Measurements from ENCODE around the gene ZBTB7C.
A peak's percentile ranks its signal among the peaks of the same experiment; 100 is the strongest.

The ZBTB7C gene

GRCh38 chr18:48136051-48136826 lies 272.9 kb downstream of the ZBTB7C start:
- DNase-seq (ENCODE audit: low read depth, low spot score) = no peak
- Histone ChIP-seq H3K4me1 (ENCODE audit: control insufficient read depth, insufficient read depth, low read length) (peaks cover 8% of the 10 kb centered on the region; the same call in 1 of the 2 replicates), H3K4me3 (ENCODE audit: low read length) (peak overlapping the region; percentile 61), H3K9me3 (ENCODE audit: control insufficient read depth, insufficient read depth, low read length) (no peaks in the 10 kb centered on the region), H3K36me3 (ENCODE audit: control insufficient read depth, insufficient read depth, low read length) (no peaks in the 10 kb centered on the region), H3K27me3 (ENCODE audit: control insufficient read depth, insufficient read depth, low read length) (peaks cover 23% of the 10 kb centered on the region), H3K27ac (ENCODE audit: low read length) (no peak overlapping the region)
- WGBS (ENCODE audit: insufficient coverage, insufficient read length) = no CpG with 5 or more reads among the region's 65 CpGs

DNA sequence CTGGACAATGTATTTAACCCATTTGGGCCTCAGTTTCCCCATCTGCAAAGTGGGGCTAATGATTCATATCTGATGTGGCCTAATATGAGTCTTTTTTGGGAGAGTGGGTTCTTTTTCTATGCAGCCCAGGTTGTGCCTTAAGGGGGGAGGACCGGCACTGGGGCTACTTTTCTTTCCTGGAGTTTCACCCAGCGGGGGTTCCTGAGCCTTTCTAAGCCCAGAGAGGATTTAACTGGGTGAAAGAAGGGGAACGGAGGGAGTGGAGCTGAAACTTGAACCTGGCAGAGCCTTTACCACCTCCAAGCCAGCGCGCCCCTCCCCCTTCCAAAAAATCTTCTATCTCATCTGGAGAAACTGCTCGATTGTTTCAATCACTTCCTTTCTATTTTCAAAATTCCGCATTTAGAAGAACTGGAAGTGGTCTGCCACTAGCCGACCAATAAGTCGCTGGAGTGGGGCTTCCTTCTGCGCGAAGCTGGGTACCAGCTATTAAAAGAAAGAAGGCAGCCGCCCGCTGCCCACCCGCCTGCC lies 273.7 kb downstream of the ZBTB7C start:
- H3K27me3 ChIP-seq (ENCODE audit: control insufficient read depth, insufficient read depth, low read length) = peaks cover 23% of the 10 kb centered on the region
- no peaks in the 10 kb centered on the region for H3K36me3 ChIP-seq (ENCODE audit: control insufficient read depth, insufficient read depth, low read length)
- peak overlapping the region; percentile 61; the same call in 1 of the 2 replicates for H3K4me3 ChIP-seq (ENCODE audit: low read length)
- DNase-seq (ENCODE audit: low read depth, low spot score) = no peak
- no CpG with 5 or more reads among the region's 14 CpGs for WGBS (ENCODE audit: insufficient coverage, insufficient read length)
- H3K27ac ChIP-seq (ENCODE audit: low read length) = no peak overlapping the region
- H3K4me1 ChIP-seq (ENCODE audit: control insufficient read depth, insufficient read depth, low read length) = peaks cover 7% of the 10 kb centered on the region; the same call in 1 of the 2 replicates
- no peaks in the 10 kb centered on the region for H3K9me3 ChIP-seq (ENCODE audit: control insufficient read depth, insufficient read depth, low read length)

GRCh38 chr18:48134609-48135008 lies 274.6 kb downstream of the ZBTB7C start:
- H3K27me3 ChIP-seq (ENCODE audit: control insufficient read depth, insufficient read depth, low read length) = peaks cover 23% of the 10 kb centered on the region
- H3K36me3 ChIP-seq (ENCODE audit: control insufficient read depth, insufficient read depth, low read length) = no peaks in the 10 kb centered on the region
- H3K9me3 ChIP-seq (ENCODE audit: control insufficient read depth, insufficient read depth, low read length) = no peaks in the 10 kb centered on the region
- no peak overlapping the region for H3K4me3 ChIP-seq (ENCODE audit: low read length)
- no peak overlapping the region for H3K27ac ChIP-seq (ENCODE audit: low read length)
- DNase-seq (ENCODE audit: low read depth, low spot score) = no peak
- peaks cover 8% of the 10 kb centered on the region; the same call in 1 of the 2 replicates for H3K4me1 ChIP-seq (ENCODE audit: control insufficient read depth, insufficient read depth, low read length)
- no CpG with 5 or more reads among the region's 5 CpGs for WGBS (ENCODE audit: insufficient coverage, insufficient read length)

GRCh38 chr18:48133671-48134251 lies 275.4 kb downstream of the ZBTB7C start:
- DNase-seq (ENCODE audit: low read depth, low spot score) = no peak

DNA sequence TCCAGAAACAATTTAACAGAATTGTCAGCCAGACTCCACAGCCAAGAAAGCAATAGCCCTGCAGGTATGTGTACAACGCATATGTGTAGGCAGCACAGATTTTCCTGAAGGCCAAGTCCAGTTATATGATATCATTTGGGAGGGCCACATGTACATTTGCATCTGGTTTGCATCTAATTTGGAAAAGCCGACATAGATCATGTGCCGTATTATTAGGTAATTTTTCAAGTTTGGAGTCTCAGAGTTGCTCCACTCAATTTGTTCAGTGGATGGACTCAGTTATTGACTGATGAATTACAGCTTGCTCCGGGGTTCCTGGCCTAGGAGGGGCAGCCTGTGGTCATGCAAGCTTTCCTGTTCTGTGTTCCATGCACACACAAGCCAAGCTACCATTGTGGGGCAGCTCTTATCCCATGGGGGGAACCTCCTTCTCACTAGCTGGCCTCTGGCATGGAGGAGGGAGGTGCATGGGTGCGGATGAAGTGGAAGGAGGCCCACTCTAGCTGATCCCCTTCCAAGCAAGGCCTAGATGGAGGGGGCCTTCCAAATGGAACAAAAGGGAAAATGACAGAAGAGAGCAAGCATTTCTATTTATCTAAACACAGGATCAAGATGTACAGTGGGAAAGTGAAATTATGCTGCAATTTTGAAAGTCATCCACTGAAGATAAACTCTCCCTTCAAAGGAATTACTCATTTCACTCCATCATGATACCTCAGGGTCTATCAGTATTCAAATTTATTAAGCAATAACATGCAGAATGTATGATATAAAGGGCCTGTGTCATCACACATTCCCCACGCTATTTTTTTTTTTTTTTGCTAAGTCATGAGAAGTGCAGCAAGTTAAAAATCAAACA lies 276.2 kb downstream of the ZBTB7C start:
- Histone ChIP-seq H3K36me3 (ENCODE audit: control insufficient read depth, insufficient read depth, low read length) (no peaks in the 10 kb centered on the region), H3K27ac (ENCODE audit: low read length) (no peak overlapping the region)
- WGBS (ENCODE audit: insufficient coverage, insufficient read length) = no CpG with 5 or more reads among the region's 6 CpGs

More at GRCh38 chr18:48133671-48134251, 275.4 kb downstream of the ZBTB7C start:
- Histone ChIP-seq H3K4me1 (ENCODE audit: control insufficient read depth, insufficient read depth, low read length) (peaks cover 8% of the 10 kb centered on the region; the same call in 1 of the 2 replicates), H3K9me3 (ENCODE audit: control insufficient read depth, insufficient read depth, low read length) (no peaks in the 10 kb centered on the region), H3K27me3 (ENCODE audit: control insufficient read depth, insufficient read depth, low read length) (peaks cover 23% of the 10 kb centered on the region), H3K4me3 (ENCODE audit: low read length) (no peak overlapping the region), H3K36me3 (ENCODE audit: control insufficient read depth, insufficient read depth, low read length) (no peaks in the 10 kb centered on the region), H3K27ac (ENCODE audit: low read length) (no peak overlapping the region)
- no CpG with 5 or more reads among the region's 5 CpGs for WGBS (ENCODE audit: insufficient coverage, insufficient read length)

GRCh38 chr18:48131042-48131441 lies 278.1 kb downstream of the ZBTB7C start:
- no peaks in the 10 kb centered on the region for H3K36me3 ChIP-seq (ENCODE audit: control insufficient read depth, insufficient read depth, low read length)
- DNase-seq (ENCODE audit: low read depth, low spot score) = no peak
- H3K27ac ChIP-seq (ENCODE audit: low read length) = no peak overlapping the region
- peaks cover 8% of the 10 kb centered on the region for H3K27me3 ChIP-seq (ENCODE audit: control insufficient read depth, insufficient read depth, low read length)
- no peaks in the 10 kb centered on the region for H3K9me3 ChIP-seq (ENCODE audit: control insufficient read depth, insufficient read depth, low read length)
- H3K4me3 ChIP-seq (ENCODE audit: low read length) = no peak overlapping the region
- 0 out of 2 replicates have a peak, but pooled peaks cover 3% of the 10 kb centered on the region for H3K4me1 ChIP-seq (ENCODE audit: control insufficient read depth, insufficient read depth, low read length)
- WGBS (ENCODE audit: insufficient coverage, insufficient read length) = no CpG with 5 or more reads among the region's 9 CpGs

More for the DNA sequence above, 276.2 kb downstream of the ZBTB7C start:
- Histone ChIP-seq H3K4me1 (ENCODE audit: control insufficient read depth, insufficient read depth, low read length) (peaks cover 5% of the 10 kb centered on the region; the same call in 1 of the 2 replicates), H3K9me3 (ENCODE audit: control insufficient read depth, insufficient read depth, low read length) (no peaks in the 10 kb centered on the region), H3K27me3 (ENCODE audit: control insufficient read depth, insufficient read depth, low read length) (peaks cover 23% of the 10 kb centered on the region), H3K4me3 (ENCODE audit: low read length) (no peak overlapping the region)
- DNase-seq (ENCODE audit: low read depth, low spot score) = no peak

- no peak for DNase-seq (ENCODE audit: low read depth, low spot score)
- no CpG with 5 or more reads among the region's 7 CpGs for WGBS (ENCODE audit: insufficient coverage, insufficient read length)
- no peak overlapping the region for H3K4me3 ChIP-seq (ENCODE audit: low read length)
Measured at GRCh38 chr18:48129621-48130082, 279.5 kb downstream of the ZBTB7C start.

GRCh38 chr18:48127606-48128005 lies 281.6 kb downstream of the ZBTB7C start:
- H3K4me3 ChIP-seq (ENCODE audit: low read length) = no peak overlapping the region
- H3K27ac ChIP-seq (ENCODE audit: low read length) = no peak overlapping the region
- H3K27me3 ChIP-seq (ENCODE audit: control insufficient read depth, insufficient read depth, low read length) = no peaks in the 10 kb centered on the region
- DNase-seq (ENCODE audit: low read depth, low spot score) = no peak
- no peaks in the 10 kb centered on the region for H3K36me3 ChIP-seq (ENCODE audit: control insufficient read depth, insufficient read depth, low read length)
- no peaks in the 10 kb centered on the region for H3K9me3 ChIP-seq (ENCODE audit: control insufficient read depth, insufficient read depth, low read length)
- peaks cover 5% of the 10 kb centered on the region for H3K4me1 ChIP-seq (ENCODE audit: control insufficient read depth, insufficient read depth, low read length)
- WGBS (ENCODE audit: insufficient coverage, insufficient read length) = no CpG with 5 or more reads among the region's 12 CpGs

More at GRCh38 chr18:48129621-48130082, 279.5 kb downstream of the ZBTB7C start:
- no peaks in the 10 kb centered on the region for H3K9me3 ChIP-seq (ENCODE audit: control insufficient read depth, insufficient read depth, low read length)
- no peaks in the 10 kb centered on the region; the same call in 1 of the 2 replicates for H3K27me3 ChIP-seq (ENCODE audit: control insufficient read depth, insufficient read depth, low read length)
- H3K27ac ChIP-seq (ENCODE audit: low read length) = no peak overlapping the region
- H3K4me1 ChIP-seq (ENCODE audit: control insufficient read depth, insufficient read depth, low read length) = peaks cover 5% of the 10 kb centered on the region; the same call in 1 of the 2 replicates
- no peaks in the 10 kb centered on the region for H3K36me3 ChIP-seq (ENCODE audit: control insufficient read depth, insufficient read depth, low read length)

GRCh38 chr18:48126240-48126639 lies 282.9 kb downstream of the ZBTB7C start:
- H3K27me3 ChIP-seq (ENCODE audit: control insufficient read depth, insufficient read depth, low read length) = no peaks in the 10 kb centered on the region
- DNase-seq (ENCODE audit: low read depth, low spot score) = no peak
- no CpG with 5 or more reads among the region's 3 CpGs for WGBS (ENCODE audit: insufficient coverage, insufficient read length)
- H3K4me1 ChIP-seq (ENCODE audit: control insufficient read depth, insufficient read depth, low read length) = peaks cover 5% of the 10 kb centered on the region
- no peaks in the 10 kb centered on the region for H3K36me3 ChIP-seq (ENCODE audit: control insufficient read depth, insufficient read depth, low read length)
- H3K9me3 ChIP-seq (ENCODE audit: control insufficient read depth, insufficient read depth, low read length) = no peaks in the 10 kb centered on the region
- H3K4me3 ChIP-seq (ENCODE audit: low read length) = no peak overlapping the region
- H3K27ac ChIP-seq (ENCODE audit: low read length) = no peak overlapping the region

DNA sequence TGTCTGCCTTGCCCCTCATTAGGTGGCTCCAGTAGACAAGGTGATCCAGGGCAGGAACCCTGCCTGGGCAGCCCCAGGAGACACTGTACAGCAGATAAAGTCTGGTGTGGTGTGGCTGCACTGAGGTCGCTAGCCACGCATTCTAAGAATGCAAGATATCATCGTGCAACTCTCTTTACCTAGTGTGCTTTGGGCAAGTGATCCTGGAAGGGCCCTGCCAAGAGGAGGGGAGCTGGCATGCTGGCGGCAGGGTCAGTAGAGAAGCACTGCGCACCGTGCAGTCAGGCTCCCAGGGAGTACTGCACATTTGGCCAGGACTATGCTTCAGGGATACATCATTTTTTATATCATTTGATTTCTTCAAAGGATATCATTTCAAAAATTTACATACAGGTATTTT lies 283.5 kb downstream of the ZBTB7C start:
- Histone ChIP-seq H3K4me3 (ENCODE audit: low read length) (no peak overlapping the region), H3K9me3 (ENCODE audit: control insufficient read depth, insufficient read depth, low read length) (no peaks in the 10 kb centered on the region), H3K27ac (ENCODE audit: low read length) (no peak overlapping the region), H3K36me3 (ENCODE audit: control insufficient read depth, insufficient read depth, low read length) (no peaks in the 10 kb centered on the region), H3K4me1 (ENCODE audit: control insufficient read depth, insufficient read depth, low read length) (peaks cover 5% of the 10 kb centered on the region), H3K27me3 (ENCODE audit: control insufficient read depth, insufficient read depth, low read length) (no peaks in the 10 kb centered on the region)
- WGBS (ENCODE audit: insufficient coverage, insufficient read length) = no CpG with 5 or more reads among the region's 6 CpGs
- no peak for DNase-seq (ENCODE audit: low read depth, low spot score)

All from iPS DF 6.9 (cell line).